ENCODE results near the gene LDHD. TPM values are rescaled to one million over a fixed set of nuclear protein-coding genes. Genes with fewer than 3 reads are reported as not detected.

The LDHD gene
- total RNA-seq, 4 donors from 2014 or later, result 10.2 to 41.3 (median 26.3) TPM

DNA sequence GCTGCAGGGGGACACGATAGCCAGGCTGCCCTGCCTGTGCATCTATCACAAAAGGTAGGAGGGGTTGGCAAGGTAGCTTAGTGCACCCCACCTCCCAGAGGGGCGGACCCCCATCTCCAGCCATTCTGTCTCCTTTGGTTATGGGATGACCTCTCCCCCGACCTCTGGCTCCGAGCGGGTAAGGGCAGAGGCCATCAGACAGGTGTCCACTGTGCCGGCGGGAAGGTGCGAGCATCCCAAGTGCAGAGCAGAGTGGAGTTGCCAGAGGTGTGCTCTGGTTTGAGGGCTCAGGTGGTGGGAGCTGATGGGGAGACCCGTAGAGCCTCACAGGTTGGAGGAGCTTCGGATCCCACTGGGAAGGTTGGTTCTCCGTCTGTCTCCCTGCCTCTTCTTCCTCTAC, 11.7 kb downstream of the LDHD start:
- DNase-seq, result no peak
- H3K27ac ChIP-seq, result peak overlapping the region in 2 of 3 donors; percentile 52 to 76
- H3K4me1 ChIP-seq, result peaks cover 36 to 55% of the 10 kb centered on the region in 2 donors
- H3K36me3 ChIP-seq, result no peaks in the 10 kb centered on the region
- H3K9me3 ChIP-seq, result no peaks in the 10 kb centered on the region
- TF ChIP-seq, protein P1, sequence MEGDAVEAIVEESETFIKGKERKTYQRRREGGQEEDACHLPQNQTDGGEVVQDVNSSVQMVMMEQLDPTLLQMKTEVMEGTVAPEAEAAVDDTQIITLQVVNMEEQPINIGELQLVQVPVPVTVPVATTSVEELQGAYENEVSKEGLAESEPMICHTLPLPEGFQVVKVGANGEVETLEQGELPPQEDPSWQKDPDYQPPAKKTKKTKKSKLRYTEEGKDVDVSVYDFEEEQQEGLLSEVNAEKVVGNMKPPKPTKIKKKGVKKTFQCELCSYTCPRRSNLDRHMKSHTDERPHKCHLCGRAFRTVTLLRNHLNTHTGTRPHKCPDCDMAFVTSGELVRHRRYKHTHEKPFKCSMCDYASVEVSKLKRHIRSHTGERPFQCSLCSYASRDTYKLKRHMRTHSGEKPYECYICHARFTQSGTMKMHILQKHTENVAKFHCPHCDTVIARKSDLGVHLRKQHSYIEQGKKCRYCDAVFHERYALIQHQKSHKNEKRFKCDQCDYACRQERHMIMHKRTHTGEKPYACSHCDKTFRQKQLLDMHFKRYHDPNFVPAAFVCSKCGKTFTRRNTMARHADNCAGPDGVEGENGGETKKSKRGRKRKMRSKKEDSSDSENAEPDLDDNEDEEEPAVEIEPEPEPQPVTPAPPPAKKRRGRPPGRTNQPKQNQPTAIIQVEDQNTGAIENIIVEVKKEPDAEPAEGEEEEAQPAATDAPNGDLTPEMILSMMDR (IDR thresholded peaks at IDR 0.05), result no peak
- no peak for TF ChIP-seq POLR2A (IDR thresholded peaks at IDR 0.05)
- H3K27me3 ChIP-seq, result no peaks in the 10 kb centered on the region
- H3K4me3 ChIP-seq (replicated peaks in 1 of 3), result no peak overlapping the region
- WGBS, 2 donors, result 95% methylated on average over 11 of the region's 11 CpGs
- intact Hi-C loops (cut with DNase I), result no loop called here

GRCh38 chr16:75103994-75104393, 12.6 kb downstream of the LDHD start:
- Histone ChIP-seq H3K4me1 (peaks cover 37 to 55% of the 10 kb centered on the region in 2 donors), H3K27ac (no peak overlapping the region), H3K36me3 (no peaks in the 10 kb centered on the region), H3K9me3 (no peaks in the 10 kb centered on the region), H3K4me3 (replicated peaks in 1 of 3) (no peak overlapping the region), H3K27me3 (no peaks in the 10 kb centered on the region)
- intact Hi-C loops (cut with DNase I), result no loop called here
- WGBS, 2 donors, result 97 to 98% methylated on average over 5 of the region's 5 CpGs
- TF ChIP-seq, protein P1 (IDR thresholded peaks at IDR 0.05), result no peak
- TF ChIP-seq POLR2A (IDR thresholded peaks at IDR 0.05), result no peak
- DNase-seq, result no peak

DNA sequence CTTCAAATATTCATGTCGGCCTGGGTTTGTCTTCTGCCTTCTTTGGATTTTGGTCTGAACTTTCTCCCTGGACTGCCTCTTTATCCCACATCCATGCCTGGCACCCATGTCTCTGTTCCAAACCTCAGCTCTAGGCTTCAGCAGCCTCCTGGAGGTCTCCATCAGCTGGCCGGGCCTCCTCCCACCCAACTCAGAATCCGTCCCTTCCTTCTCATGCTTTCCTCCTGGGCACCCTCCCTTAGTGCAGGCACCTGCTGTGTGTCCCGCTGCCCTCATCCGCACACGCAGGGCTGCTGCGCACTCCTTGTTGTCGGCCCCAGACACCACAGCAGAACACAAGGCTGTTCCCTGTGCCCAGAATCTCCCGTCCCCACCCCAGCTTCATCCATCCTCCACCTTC, 14.0 kb downstream of the LDHD start:
- H3K4me3 ChIP-seq (replicated peaks in 1 of 3), result no peak overlapping the region
- peaks cover 40 to 55% of the 10 kb centered on the region in 2 donors for H3K4me1 ChIP-seq
- no peaks in the 10 kb centered on the region for H3K9me3 ChIP-seq
- intact Hi-C loops (cut with DNase I), result no loop called here
- H3K36me3 ChIP-seq, result no peaks in the 10 kb centered on the region
- TF ChIP-seq, protein P1 (IDR thresholded peaks at IDR 0.05), result no peak
- no peak for TF ChIP-seq POLR2A (IDR thresholded peaks at IDR 0.05)
- H3K27me3 ChIP-seq, result no peaks in the 10 kb centered on the region
- 97 to 98% methylated on average over 9 of the region's 9 CpGs for WGBS, 2 donors
- DNase-seq, result no peak
- H3K27ac ChIP-seq, result no peak overlapping the region

DNA sequence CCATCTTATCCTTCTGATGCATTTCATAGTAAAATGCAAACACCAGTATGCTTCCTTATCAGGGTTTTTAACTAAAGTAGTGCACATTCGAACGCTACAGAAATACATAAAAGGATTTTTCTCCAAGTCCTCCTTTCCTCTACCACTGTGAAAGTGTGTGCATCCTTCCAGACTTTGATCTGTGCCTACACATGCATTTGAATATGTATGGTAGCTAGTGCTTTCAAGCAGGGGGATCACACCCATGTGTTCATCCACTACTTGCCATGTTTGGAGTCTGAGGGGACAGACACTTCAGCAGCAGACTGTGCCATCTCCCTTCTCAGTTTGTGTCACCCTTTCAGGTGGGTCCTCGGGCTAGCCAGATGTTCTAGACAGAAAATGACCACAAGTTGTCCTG, 14.9 kb downstream of the LDHD start:
- WGBS, 2 donors, result 97 to 98% methylated on average over 3 of the region's 3 CpGs
- Histone ChIP-seq H3K27me3 (no peaks in the 10 kb centered on the region), H3K9me3 (no peaks in the 10 kb centered on the region), H3K36me3 (no peaks in the 10 kb centered on the region), H3K4me1 (peaks cover 40 to 55% of the 10 kb centered on the region in 2 donors), H3K27ac (no peak overlapping the region), H3K4me3 (replicated peaks in 1 of 3) (no peak overlapping the region)
- TF ChIP-seq, protein P1 (IDR thresholded peaks at IDR 0.05), result no peak
- no peak for TF ChIP-seq POLR2A (IDR thresholded peaks at IDR 0.05)
- intact Hi-C loops (cut with DNase I), result no loop called here
- no peak for DNase-seq

DNA sequence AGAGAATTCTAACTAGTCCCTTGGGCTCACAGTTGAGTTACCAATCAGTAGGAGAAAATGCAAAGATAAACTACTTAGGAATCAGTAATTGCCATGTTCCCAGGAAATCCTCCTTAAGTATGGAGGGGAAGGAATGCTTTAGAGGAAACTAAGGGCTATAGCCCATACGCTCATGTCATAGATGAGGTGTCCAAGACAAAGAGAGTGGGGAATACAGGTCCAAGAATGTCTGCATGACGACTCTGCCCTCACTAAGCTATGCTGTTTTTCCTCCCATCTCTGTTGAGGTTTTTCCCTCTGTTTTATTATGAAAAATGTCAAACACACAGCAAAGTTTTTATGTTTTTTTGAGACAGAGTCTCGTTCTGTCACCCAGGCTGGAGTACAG, 16.0 kb downstream of the LDHD start:
- Histone ChIP-seq H3K9me3 (no peaks in the 10 kb centered on the region), H3K27ac (peak overlapping the region in 1 of 3 donors; percentile 82), H3K4me1 (peaks cover 41 to 56% of the 10 kb centered on the region in 2 donors), H3K27me3 (no peaks in the 10 kb centered on the region), H3K36me3 (no peaks in the 10 kb centered on the region), H3K4me3 (replicated peaks in 1 of 3) (no peak overlapping the region)
- TF ChIP-seq, protein P1 (IDR thresholded peaks at IDR 0.05), result no peak
- TF ChIP-seq POLR2A (IDR thresholded peaks at IDR 0.05), result no peak
- DNase-seq, result no peak
- WGBS, 2 donors, result 91 to 93% methylated on average over 3 of the region's 3 CpGs
- intact Hi-C loops (cut with DNase I), result no loop called here
